SK-N-MC (cell line): ENCODE results near the gene AK8.

Experiments
- EZH2 ChIP-seq: fragments of 200-600 bp; sonication (generic); IDR thresholded peaks from one replicate; pipeline ENCODE4 v1.6.1; 2017; ENCODE audit warnings: antibody characterized with exemption
- POLR2AphosphoS5 ChIP-seq: IDR thresholded peaks from 2 replicates; pipeline ENCODE4 v1.6.1; 2012; ENCODE audit warnings: mild to moderate bottlenecking, low read depth, low read length, borderline replicate concordance

DNA sequence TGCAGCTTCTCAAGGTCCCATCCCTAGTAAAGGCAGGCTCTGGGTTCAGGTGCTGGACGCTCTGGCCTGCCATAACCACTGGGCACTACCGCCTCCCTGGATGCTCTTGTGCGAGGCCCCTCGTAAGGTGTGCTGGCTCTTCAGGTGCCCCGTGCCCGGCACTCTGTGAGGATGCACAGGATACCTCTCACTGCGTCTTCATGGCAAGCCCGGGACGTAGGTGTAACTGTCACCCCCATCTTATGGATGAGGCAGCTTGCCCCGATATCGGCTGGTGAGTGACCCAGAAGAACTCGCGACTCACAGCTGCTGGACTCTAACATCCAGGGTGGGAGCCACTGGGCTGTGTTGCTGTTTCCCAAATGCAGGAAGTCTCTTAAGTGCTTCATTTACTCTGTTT is 128.8 kb downstream of the AK8 start:
- no peak for TF ChIP-seq POLR2AphosphoS5
- no peak for TF ChIP-seq EZH2
